HG03457 (cell line): ENCODE measurements around the gene NUP54.

Source experiments
- ATAC-seq: cut with Tn5 transposase; IDR thresholded peaks from one replicate; pipeline ENCODE4 v1.9.1; 2021; ENCODE audit warnings: moderate number of reproducible peaks; ENCODE audit not compliant: unreplicated experiment

Gene NUP54

GRCh38 chr4:76147454-76148141 lies 599 bp downstream of the NUP54 start:
- peak; percentile 22 for ATAC-seq

GRCh38 chr4:76144546-76144945 lies 3.7 kb downstream of the NUP54 start:
- ATAC-seq = no peak

GRCh38 chr4:76141241-76141640 lies 7.0 kb downstream of the NUP54 start:
- no peak for ATAC-seq

- no peak for ATAC-seq
These were observed 20.4 kb downstream of the NUP54 start for GRCh38 chr4:76127754-76128153.

- ATAC-seq = no peak
These were observed 22.4 kb downstream of the NUP54 start for GRCh38 chr4:76125816-76126215.

GRCh38 chr4:76120199-76120598 lies 28.0 kb downstream of the NUP54 start:
- no peak for ATAC-seq

GRCh38 chr4:76117536-76117935 lies 30.7 kb downstream of the NUP54 start:
- no peak for ATAC-seq

GRCh38 chr4:76116821-76117220 lies 31.4 kb downstream of the NUP54 start:
- no peak for ATAC-seq

- ATAC-seq = no peak
These were observed 39.6 kb downstream of the NUP54 start for GRCh38 chr4:76108467-76109181.

- no peak for ATAC-seq
These were observed 41.8 kb downstream of the NUP54 start for GRCh38 chr4:76106442-76106841.

- no peak for ATAC-seq
These were observed 42.5 kb downstream of the NUP54 start for GRCh38 chr4:76105652-76106051.

GRCh38 chr4:76096076-76096475 lies 52.1 kb downstream of the NUP54 start:
- no peak for ATAC-seq

GRCh38 chr4:76095568-76095967 lies 52.6 kb downstream of the NUP54 start:
- no peak for ATAC-seq

- no peak for ATAC-seq
These were observed 57.1 kb downstream of the NUP54 start for GRCh38 chr4:76091052-76091451.

- no peak for ATAC-seq
These were observed 57.9 kb downstream of the NUP54 start for GRCh38 chr4:76090241-76090691.

- no peak for ATAC-seq
These were observed 59.5 kb downstream of the NUP54 start for GRCh38 chr4:76088719-76089118.

- no peak for ATAC-seq
These were observed 61.0 kb downstream of the NUP54 start for GRCh38 chr4:76087007-76087769.

GRCh38 chr4:76084542-76084941 lies 63.7 kb downstream of the NUP54 start:
- ATAC-seq = no peak

- no peak for ATAC-seq
These were observed 64.7 kb downstream of the NUP54 start for GRCh38 chr4:76083386-76083988.

GRCh38 chr4:76078033-76078613 lies 70.1 kb downstream of the NUP54 start:
- ATAC-seq = no peak

- no peak for ATAC-seq
These were observed 73.1 kb downstream of the NUP54 start for GRCh38 chr4:76074993-76075600.
